Left lung (tissue), 10 donors: Measurements from ENCODE around the gene RASSF5. TPM values are rescaled to one million over a fixed set of nuclear protein-coding genes. Genes with fewer than 3 reads are reported as not detected.

Experiments used
- ATAC-seq: fragments of 200-7000 bp; cut with Tn5 transposase; one replicate; pipeline ENCODE4 v1.9.1; 2020; ENCODE audit warnings: moderate library complexity
- DNase-seq, 4 donors: peaks; one replicate each; pipeline ENCODE4 v3.0.0-alpha.2; 2013 to 2020
- H3K27ac ChIP-seq, 2 donors: fragments of 200-600 bp; sonication (generic) in 1 of 2; one replicate each; pipeline versions ENCODE4 v1.5.0 to v1.8.0; 2020 to 2021
- H3K27me3 ChIP-seq, 2 donors: fragments of 200-600 bp; sonication (generic) in 1 of 2; one replicate each; pipeline versions ENCODE4 v1.5.0 to v1.8.0; 2020 to 2021
- H3K36me3 ChIP-seq, 2 donors: fragments of 200-600 bp; sonication (generic) in 1 of 2; one replicate each; pipeline versions ENCODE4 v1.5.0 to v1.8.0; 2020 to 2021
- H3K4me1 ChIP-seq, 2 donors: fragments of 200-600 bp; one replicate each; pipeline ENCODE4 v1.8.0; 2021
- H3K4me3 ChIP-seq, 2 donors: fragments of 200-600 bp; sonication (generic) in 1 of 2; one replicate each; pipeline versions ENCODE4 v1.5.0 to v1.8.0; 2020 to 2021; ENCODE audit warnings: mild to moderate bottlenecking in 1 of 2
- H3K9me3 ChIP-seq, 2 donors: fragments of 200-600 bp; sonication (generic) in 1 of 2; one replicate each; pipeline versions ENCODE4 v1.5.0 to v1.8.0; 2020 to 2021
- intact Hi-C, 2 donors: fragments of 100-400 bp; cut with DNase I; formaldehyde crosslinking; loops; one replicate each; pipeline versions ENCODE4 v1.11.2 to v1.14.2; 2022
- polyA plus RNA-seq, 6 donors: library from polyadenylated mRNA; unstranded; fragments of 120-200 nt; gene quantifications; one replicate each; pipeline ENCODE4 v1.2.1, GENCODE V29; 2013; ENCODE audit not compliant: insufficient read length in 6 of 6
- total RNA-seq, 2 donors: library from RNA; stranded (reverse); fragmentation: NEBNext Ultra II Directional; extraction: Animal tissue kit (Norgen Biotek cat#: 25700); gene quantifications; one replicate each; pipeline ENCODE4 v1.2.1, GENCODE V29; 2021
- TF ChIP-seq, protein P1 (sequence below), 2 donors: fragments of 200-600 bp; sonication (generic) in 1 of 2; IDR thresholded peaks; one replicate each; pipeline versions ENCODE4 v1.5.0 to v1.8.0; 2021; ENCODE audit warnings: antibody characterized with exemption in 2 of 2
- donor health status: DM: no; HTN: yes; CAD: no.
- donor health status: DM: no; HTN: no; CAD: no.

The RASSF5 gene
- total and polyA plus RNA-seq, 8 donors: 5.8 to 40.9 (median 11.6) TPM

DNA sequence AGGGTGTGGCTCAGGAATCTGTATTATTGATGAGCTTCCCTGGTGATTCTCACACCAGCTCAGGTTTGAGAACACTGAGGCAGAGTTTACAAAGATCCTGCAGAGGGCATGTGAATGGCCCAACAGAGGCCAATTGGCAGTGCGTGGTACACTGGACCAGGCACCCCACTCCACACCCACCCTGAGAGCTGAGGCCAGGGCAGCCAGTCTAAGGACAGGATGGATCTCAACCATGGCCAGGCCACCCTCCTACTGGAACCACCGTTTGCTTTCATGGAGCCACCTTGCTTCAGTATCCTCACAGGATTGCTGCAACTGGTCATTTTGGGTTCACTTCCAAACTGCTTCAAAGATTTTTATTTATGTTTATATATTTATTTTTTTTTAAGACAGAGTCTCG, 7.3 kb upstream of the RASSF5 start:
- Histone ChIP-seq H3K4me3 (no peak overlapping the region), H3K27ac (no peak overlapping the region), H3K27me3 (peaks cover 0 to 4% of the 10 kb centered on the region in 2 donors), H3K9me3 (no peaks in the 10 kb centered on the region), H3K36me3 (peaks cover 0 to 7% of the 10 kb centered on the region in 2 donors), H3K4me1 (peaks cover 42 to 60% of the 10 kb centered on the region in 2 donors)
- no peak for DNase-seq
- intact Hi-C loops: no loop called here
- TF ChIP-seq, protein P1, sequence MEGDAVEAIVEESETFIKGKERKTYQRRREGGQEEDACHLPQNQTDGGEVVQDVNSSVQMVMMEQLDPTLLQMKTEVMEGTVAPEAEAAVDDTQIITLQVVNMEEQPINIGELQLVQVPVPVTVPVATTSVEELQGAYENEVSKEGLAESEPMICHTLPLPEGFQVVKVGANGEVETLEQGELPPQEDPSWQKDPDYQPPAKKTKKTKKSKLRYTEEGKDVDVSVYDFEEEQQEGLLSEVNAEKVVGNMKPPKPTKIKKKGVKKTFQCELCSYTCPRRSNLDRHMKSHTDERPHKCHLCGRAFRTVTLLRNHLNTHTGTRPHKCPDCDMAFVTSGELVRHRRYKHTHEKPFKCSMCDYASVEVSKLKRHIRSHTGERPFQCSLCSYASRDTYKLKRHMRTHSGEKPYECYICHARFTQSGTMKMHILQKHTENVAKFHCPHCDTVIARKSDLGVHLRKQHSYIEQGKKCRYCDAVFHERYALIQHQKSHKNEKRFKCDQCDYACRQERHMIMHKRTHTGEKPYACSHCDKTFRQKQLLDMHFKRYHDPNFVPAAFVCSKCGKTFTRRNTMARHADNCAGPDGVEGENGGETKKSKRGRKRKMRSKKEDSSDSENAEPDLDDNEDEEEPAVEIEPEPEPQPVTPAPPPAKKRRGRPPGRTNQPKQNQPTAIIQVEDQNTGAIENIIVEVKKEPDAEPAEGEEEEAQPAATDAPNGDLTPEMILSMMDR (IDR thresholded peaks at IDR 0.05): no peak
- no peak for ATAC-seq

DNA sequence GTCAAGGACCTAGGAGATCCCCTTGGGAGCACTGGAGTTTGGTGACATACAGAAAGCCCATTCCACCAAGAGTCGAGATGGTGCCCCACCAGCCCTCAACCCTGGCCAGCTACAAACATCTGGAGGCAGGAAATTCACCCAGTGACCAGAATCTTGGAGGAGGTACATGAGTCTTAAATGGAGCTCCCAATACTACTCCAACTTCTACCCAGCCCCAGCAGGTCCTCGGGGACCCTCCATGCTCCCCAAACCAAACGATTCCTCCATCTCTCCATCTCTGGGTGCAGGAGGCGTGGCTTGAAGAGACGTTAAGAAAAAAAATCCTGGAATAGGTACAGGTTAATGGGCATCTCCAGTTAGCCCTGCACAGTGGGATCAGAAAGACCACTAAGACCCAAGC, 5.5 kb upstream of the RASSF5 start:
- Histone ChIP-seq H3K36me3 (peaks cover 0 to 7% of the 10 kb centered on the region in 2 donors), H3K9me3 (no peaks in the 10 kb centered on the region), H3K27me3 (peaks cover 0 to 22% of the 10 kb centered on the region in 2 donors), H3K4me1 (peaks cover 29 to 52% of the 10 kb centered on the region in 2 donors), H3K4me3 (no peak overlapping the region), H3K27ac (peak overlapping the region in 1 of 2 donors; percentile 67)
- DNase-seq (no peak), ATAC-seq (no peak)
- intact Hi-C loops: no loop called here
- TF ChIP-seq, protein P1 (IDR thresholded peaks at IDR 0.05): no peak

GRCh38 chr1:206502403-206502802, 4.9 kb upstream of the RASSF5 start:
- DNase-seq (no peak), ATAC-seq (no peak)
- intact Hi-C loops: no loop called here

DNA sequence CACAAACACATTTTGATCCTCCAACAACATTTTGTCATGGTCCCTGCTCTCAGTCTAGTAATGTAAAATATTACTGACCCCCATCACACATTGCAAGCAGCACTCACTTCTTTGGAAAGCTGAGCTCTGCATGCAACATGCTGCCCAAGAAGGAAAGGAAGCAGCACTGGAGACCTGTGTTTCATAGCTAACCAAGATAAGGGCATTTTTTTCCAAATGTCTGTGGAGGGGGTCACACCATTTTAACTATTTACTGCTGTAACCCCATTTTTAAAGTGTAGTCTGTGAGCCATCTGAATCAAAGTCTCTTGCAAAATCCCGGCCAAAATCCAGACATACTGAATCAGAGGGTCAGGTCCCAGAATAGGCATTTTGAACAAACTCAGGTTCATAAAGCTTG, 4.5 kb upstream of the RASSF5 start:
- H3K27me3 ChIP-seq: peaks cover 0 to 32% of the 10 kb centered on the region in 2 donors
- H3K4me3 ChIP-seq: no peak overlapping the region
- H3K9me3 ChIP-seq: no peaks in the 10 kb centered on the region
- TF ChIP-seq, protein P1 (IDR thresholded peaks at IDR 0.05): no peak
- no peak for ATAC-seq
- H3K36me3 ChIP-seq: peaks cover 0 to 3% of the 10 kb centered on the region in 2 donors
- H3K4me1 ChIP-seq: peaks cover 30 to 51% of the 10 kb centered on the region in 2 donors
- no peak for DNase-seq
- intact Hi-C loops: no loop called here
- no peak overlapping the region for H3K27ac ChIP-seq

More at GRCh38 chr1:206502403-206502802, 4.9 kb upstream of the RASSF5 start:
- Histone ChIP-seq H3K4me3 (no peak overlapping the region), H3K4me1 (peaks cover 30 to 49% of the 10 kb centered on the region in 2 donors), H3K27me3 (peaks cover 0 to 28% of the 10 kb centered on the region in 2 donors), H3K9me3 (no peaks in the 10 kb centered on the region), H3K27ac (no peak overlapping the region), H3K36me3 (peaks cover 0 to 5% of the 10 kb centered on the region in 2 donors)
- TF ChIP-seq, protein P1 (IDR thresholded peaks at IDR 0.05): no peak

DNA sequence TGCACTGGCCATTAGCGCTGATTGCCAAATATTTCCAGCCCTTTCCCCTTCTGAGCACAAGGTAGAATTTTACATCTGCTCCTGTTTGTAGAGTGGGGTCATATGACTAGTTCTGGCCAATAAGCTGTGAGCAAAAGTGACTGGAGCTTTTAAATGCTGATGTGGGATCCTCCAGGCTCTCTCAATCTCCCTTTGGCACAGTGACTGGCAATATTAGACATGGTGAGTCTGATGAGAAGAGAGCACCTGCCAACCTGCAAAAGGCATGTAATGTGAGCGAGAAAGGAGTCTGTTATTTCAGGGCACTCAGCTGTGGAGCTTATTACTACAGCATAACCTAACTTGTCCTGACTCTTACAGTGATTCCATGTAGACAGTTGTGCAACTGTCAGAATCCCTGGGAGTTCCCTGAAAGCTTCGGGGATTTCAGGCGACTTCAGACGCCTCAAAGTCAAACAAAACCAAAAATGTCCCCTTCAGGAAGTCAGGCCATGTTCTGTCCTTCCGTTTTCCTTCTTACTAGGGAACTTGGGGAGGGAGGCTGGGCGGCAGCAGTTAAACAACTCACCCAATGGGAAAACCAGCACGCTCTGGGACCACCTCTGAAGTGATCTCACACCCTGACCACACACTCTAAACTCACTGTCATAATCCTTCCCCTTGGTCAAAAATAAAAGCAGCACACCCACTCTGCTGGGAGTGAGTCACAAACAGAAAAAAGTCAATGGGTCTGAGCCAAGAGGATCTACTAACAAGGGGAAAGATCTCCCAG, 3.6 kb upstream of the RASSF5 start:
- DNase-seq: peak in 2 of 4 donors; percentile 16 to 78
- Histone ChIP-seq H3K36me3 (no peaks in the 10 kb centered on the region), H3K4me3 (no peak overlapping the region), H3K27me3 (peaks cover 6 to 41% of the 10 kb centered on the region in 2 donors), H3K27ac (peak overlapping the region; percentile 65 to 74), H3K9me3 (no peaks in the 10 kb centered on the region), H3K4me1 (peaks cover 30 to 61% of the 10 kb centered on the region in 2 donors)
- TF ChIP-seq, protein P1 (IDR thresholded peaks at IDR 0.05): no peak
- intact Hi-C loops: no loop called here
- peak; percentile 27 for ATAC-seq
